Mucosa of descending colon (tissue), 3 donors: Measurements from ENCODE around the gene CNOT1. TPM values are rescaled to one million over a fixed set of nuclear protein-coding genes. Genes with fewer than 3 reads are reported as not detected.

Source experiments
- ATAC-seq: fragments of 200-7000 bp; cut with Tn5 transposase; one replicate; pipeline ENCODE4 v1.9.1; 2020; ENCODE audit warnings: mild to moderate bottlenecking, moderate library complexity
- DNase-seq, 3 donors: peaks; one replicate each; pipeline ENCODE4 v3.0.0-alpha.2; 2020
- H3K36me3 ChIP-seq: fragments of 200-600 bp; one replicate; pipeline ENCODE4 v1.8.0; 2021; ENCODE audit warnings: low read depth, mild to moderate bottlenecking
- H3K4me1 ChIP-seq: fragments of 200-600 bp; one replicate; pipeline ENCODE4 v1.8.0; 2021; ENCODE audit warnings: low read depth, mild to moderate bottlenecking
- H3K4me3 ChIP-seq: fragments of 200-600 bp; one replicate; pipeline ENCODE4 v1.8.0; 2021; ENCODE audit warnings: mild to moderate bottlenecking
- H3K9me3 ChIP-seq: fragments of 200-600 bp; one replicate; pipeline ENCODE4 v1.8.0; 2021; ENCODE audit warnings: mild to moderate bottlenecking
- CTCF ChIP-seq: fragments of 200-600 bp; IDR thresholded peaks from one replicate; pipeline ENCODE4 v1.8.0; 2022; ENCODE audit warnings: antibody characterized with exemption, mild to moderate bottlenecking
- intact Hi-C, 2 donors: fragments of 100-400 bp; cut with DNase I in 1 of 2; cut with micrococcal nuclease in 1 of 2; formaldehyde crosslinking; loops; one replicate each; pipeline versions ENCODE4 v1.11.0 to v1.11.1; 2022; cut with DNase I, micrococcal nuclease
- total RNA-seq, 3 donors: library from RNA; stranded (reverse); fragmentation: NEBNext Ultra II Directional in 2 of 3; extraction: Animal tissue kit (Norgen Biotek cat#: 25700) in 2 of 3; gene quantifications; one replicate each; pipeline versions ENCODE4 v1.2.1 to v1.2.4, GENCODE V29; 2021 to 2023
- donor health status: DM: no; HTN: no; CAD: no; lungs with moderate emphysema.
- donor health status: DM: no; HTN: no; CAD: no.
- donor health status: DM: no; HTN: yes; CAD: no.

Gene CNOT1
- total RNA-seq, 3 donors from 2014 or later, result 194 to 239 (median 230) TPM

DNA sequence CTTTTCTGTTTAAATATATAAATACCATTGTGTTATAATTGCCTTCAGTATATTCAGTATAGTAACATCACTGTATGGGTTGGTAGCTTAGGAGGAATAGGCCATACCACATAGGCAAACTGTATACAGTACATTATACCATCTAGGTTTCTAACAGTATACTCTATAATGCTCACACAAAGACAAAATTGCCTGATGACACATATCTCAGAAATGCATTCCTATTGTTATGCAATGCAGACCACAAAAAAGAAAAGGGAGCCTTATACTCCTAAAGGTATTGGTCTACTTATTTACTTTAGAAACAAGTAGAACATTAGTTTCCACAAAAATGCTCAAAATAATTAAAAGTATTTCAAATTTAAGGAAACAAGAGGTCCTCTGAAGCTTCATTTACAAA is 66.4 kb downstream of the CNOT1 start:
- Histone ChIP-seq H3K36me3 (peaks cover 6% of the 10 kb centered on the region), H3K4me1 (no peaks in the 10 kb centered on the region)

DNA sequence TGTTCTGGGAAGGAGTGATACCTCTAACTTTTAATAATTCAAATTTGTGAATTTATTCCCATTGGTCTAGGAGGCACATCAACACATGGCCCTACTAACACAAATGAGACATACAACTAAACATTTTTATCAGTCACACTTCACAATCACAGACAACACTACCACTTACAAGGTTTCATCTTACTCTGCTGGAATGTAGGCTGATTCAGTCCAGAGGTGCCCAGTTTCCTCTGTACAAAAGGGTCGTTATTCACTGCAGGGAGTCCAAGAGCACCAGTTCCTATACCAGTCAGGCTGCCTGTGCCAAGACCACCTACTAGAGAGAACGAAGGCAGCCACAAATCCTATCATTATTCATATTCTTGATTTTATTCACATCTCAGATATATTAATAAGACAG is 72.9 kb downstream of the CNOT1 start:
- H3K4me1 ChIP-seq, result no peaks in the 10 kb centered on the region
- TF ChIP-seq CTCF, result no peak
- no peaks in the 10 kb centered on the region for H3K9me3 ChIP-seq
- intact Hi-C loops, result no loop called here
- ATAC-seq, result no peak
- H3K36me3 ChIP-seq, result peaks cover 17% of the 10 kb centered on the region
- H3K4me3 ChIP-seq, result no peak overlapping the region
- DNase-seq, result no peak

More for the DNA sequence above, 66.4 kb downstream of the CNOT1 start:
- DNase-seq (no peak), ATAC-seq (no peak)
- Histone ChIP-seq H3K4me3 (no peak overlapping the region), H3K9me3 (no peaks in the 10 kb centered on the region)
- no peak for TF ChIP-seq CTCF
- intact Hi-C loops, result no loop called here

DNA sequence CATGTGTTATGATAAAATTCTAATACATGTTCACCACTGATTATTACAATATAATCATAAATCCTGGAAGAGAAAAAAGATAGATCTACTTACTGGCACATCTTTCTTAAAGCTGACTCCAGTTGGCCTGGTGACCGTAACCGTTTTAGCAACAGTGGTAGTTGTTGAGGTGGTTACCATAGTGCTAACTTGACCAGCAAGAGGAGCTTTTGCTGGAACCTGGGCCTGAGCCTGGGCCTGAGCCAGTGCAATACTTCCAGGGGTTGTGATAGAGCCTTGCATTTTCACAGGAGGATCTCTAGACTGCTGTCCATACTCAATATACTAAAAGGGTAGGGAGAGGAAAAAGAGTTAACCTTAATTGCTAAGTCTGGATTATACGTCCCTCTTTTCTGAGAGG is 78.1 kb downstream of the CNOT1 start:
- no peaks in the 10 kb centered on the region for H3K9me3 ChIP-seq
- no peak overlapping the region for H3K4me3 ChIP-seq
- TF ChIP-seq CTCF, result no peak
- H3K36me3 ChIP-seq, result peaks cover 17% of the 10 kb centered on the region
- DNase-seq, result no peak
- intact Hi-C loops, result no loop called here
- no peaks in the 10 kb centered on the region for H3K4me1 ChIP-seq
- no peak for ATAC-seq

DNA sequence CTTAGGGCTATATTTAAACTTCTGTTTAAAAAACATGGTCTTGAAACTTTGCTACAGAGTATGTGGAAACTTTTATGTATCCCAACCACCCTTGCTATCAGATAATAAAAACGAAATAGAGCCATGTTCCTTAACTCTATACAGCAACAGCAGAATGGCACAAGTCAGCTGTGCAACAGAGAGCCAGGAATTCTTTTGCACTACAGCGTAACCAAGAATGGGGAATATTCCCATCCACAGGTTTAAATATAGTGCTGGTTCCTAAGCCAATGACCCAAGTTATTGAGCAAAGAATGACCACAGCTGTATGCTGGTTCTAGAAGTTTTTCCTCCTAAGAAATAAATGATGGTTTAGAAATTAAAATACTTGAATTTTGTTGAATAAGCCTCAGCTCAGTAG is 81.2 kb downstream of the CNOT1 start:
- H3K4me1 ChIP-seq, result no peaks in the 10 kb centered on the region
- no peak for TF ChIP-seq CTCF
- intact Hi-C loops, result no loop called here
- H3K4me3 ChIP-seq, result no peak overlapping the region
- ATAC-seq (no peak), DNase-seq (no peak)
- no peaks in the 10 kb centered on the region for H3K9me3 ChIP-seq
- no peaks in the 10 kb centered on the region for H3K36me3 ChIP-seq

DNA sequence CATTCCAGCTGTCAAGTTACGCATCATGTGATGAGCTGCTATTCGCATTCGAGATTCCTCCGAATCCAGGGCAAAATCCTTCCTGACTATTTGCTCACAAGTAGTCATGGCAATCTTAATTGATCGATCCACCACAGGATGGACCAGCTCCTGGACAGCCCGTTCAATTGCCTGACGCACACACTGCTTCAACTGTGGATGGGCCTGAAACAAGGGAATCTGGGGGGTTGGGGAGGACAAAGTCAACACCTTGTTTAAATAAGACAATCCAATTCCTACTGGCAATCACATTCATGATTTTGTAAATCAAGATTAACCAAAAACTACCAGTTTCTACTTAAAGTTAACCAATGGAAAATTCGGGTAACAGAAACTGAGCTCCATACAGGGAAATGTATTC is 85.9 kb downstream of the CNOT1 start:
- Histone ChIP-seq H3K4me1 (no peaks in the 10 kb centered on the region), H3K4me3 (no peak overlapping the region), H3K36me3 (peaks cover 7% of the 10 kb centered on the region), H3K9me3 (no peaks in the 10 kb centered on the region)
- ATAC-seq (no peak), DNase-seq (no peak)
- TF ChIP-seq CTCF, result no peak
- intact Hi-C loops, result no loop called here

DNA sequence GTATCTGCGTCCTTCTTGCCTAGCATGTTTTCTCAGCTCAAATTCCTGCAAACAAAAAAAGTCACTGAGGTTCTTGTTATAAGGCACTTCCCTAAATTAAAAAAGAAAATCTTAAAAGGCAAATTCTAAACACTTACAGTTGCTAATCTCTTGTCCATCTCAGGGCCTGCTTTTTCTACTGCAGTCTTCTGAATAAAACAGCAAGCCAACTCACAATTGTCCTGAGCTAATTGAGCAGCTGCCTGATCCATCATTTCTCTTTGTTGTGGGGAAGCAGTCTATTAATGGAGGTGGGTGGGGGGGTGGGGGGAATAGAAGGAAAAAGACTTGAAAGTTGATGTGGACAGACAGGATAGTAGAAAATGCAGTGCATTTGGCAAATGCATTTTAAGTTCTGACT is 87.3 kb downstream of the CNOT1 start:
- Histone ChIP-seq H3K9me3 (no peaks in the 10 kb centered on the region), H3K4me1 (no peaks in the 10 kb centered on the region), H3K36me3 (peaks cover 13% of the 10 kb centered on the region), H3K4me3 (no peak overlapping the region)
- ATAC-seq (no peak), DNase-seq (no peak)
- intact Hi-C loops, result no loop called here
- no peak for TF ChIP-seq CTCF
